ENCODE measurements around the gene PEA15.
A peak's percentile ranks its signal among the peaks of the same experiment; 100 is the strongest.

Gene PEA15, protein sequence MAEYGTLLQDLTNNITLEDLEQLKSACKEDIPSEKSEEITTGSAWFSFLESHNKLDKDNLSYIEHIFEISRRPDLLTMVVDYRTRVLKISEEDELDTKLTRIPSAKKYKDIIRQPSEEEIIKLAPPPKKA

GRCh38 chr1:160205242-160206035, at the start of gene PEA15:
Gene PEA15, plus strand, starts transcription at chr1:160205384. Its CDS starts 6,161 bp downstream, at chr1:160211545.
- DNase-seq = peak; percentile 58

DNA sequence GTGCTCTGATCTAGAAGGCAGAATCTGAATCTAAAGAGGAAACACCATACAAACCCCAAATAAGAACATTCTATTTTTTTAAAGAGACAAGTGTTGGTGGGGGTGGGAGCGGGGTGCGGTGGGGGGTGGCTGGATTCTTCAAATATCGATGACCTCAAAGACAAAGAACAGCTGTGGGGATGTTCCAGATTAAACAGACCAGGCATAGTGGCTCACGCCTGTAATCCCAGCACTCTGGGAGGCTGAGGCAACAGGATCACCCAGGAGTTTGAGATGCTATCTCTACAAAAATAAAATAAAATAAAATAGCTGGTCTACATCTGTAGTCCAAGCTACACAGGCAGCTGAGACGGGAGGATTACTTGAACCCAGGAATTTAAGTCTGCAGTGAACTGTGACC, 48.8 kb upstream of the PEA15 start:
- DNase-seq = no peak

DNA sequence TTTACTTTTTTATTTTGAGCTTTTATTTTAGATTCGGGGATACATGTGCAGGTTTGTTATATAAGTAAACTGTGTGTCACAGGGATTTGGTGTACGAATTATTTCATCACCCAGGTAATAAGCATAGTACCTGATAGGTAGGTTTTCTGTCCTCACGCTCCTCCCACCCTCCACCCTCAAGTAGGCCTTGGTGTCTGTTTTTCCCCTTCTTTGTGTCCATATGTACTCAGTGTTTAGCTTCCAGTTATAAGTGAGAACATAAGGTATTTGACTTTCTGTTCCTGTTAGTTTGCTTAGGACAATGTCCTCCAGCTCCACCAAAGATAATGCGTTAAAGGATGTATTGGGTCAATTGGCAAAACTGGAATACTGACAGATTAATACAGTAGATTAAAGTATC, 48.0 kb upstream of the PEA15 start:
- DNase-seq = no peak

GRCh38 chr1:160158031-160158430, 47.2 kb upstream of the PEA15 start:
- no peak for DNase-seq

DNA sequence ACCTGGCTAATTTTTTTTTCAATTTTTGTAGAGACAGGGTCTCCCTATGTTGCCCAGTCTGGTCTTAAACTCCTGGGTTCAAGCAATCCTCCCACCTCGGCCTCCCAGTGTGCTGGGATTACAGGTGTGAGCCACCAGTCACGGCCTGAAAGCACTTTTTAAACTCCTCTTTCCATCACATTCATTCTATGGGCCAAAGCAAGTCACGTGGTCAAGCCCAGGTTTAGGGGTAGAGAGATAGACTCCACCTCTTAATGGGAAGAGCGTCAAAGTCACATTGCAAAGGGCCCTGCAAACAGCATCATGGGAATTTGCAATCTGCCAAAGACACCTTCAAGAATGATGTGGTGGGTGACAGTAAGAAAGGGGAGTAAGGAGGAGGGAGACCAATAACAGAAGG, 46.6 kb upstream of the PEA15 start:
- no peak for DNase-seq

DNA sequence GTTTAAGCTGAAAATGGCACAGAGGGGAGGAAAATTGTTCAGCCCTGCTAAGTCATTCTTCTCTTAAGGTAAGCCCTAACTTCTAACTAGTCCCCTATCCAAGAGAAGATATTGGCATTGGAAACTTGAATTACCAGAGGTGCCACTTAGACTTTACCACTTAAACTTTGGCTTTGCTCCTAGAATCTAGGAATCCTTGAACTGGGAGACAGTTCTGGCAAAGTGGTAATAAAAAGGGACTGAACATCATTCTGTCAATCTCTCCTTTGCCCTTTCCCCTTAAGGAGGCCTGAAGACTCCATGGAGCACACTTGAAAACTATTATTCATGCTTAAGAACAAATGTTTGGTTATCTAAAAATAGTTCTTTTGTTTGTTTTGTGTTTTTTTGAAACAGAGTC, 45.3 kb upstream of the PEA15 start:
- no peak for DNase-seq

DNA sequence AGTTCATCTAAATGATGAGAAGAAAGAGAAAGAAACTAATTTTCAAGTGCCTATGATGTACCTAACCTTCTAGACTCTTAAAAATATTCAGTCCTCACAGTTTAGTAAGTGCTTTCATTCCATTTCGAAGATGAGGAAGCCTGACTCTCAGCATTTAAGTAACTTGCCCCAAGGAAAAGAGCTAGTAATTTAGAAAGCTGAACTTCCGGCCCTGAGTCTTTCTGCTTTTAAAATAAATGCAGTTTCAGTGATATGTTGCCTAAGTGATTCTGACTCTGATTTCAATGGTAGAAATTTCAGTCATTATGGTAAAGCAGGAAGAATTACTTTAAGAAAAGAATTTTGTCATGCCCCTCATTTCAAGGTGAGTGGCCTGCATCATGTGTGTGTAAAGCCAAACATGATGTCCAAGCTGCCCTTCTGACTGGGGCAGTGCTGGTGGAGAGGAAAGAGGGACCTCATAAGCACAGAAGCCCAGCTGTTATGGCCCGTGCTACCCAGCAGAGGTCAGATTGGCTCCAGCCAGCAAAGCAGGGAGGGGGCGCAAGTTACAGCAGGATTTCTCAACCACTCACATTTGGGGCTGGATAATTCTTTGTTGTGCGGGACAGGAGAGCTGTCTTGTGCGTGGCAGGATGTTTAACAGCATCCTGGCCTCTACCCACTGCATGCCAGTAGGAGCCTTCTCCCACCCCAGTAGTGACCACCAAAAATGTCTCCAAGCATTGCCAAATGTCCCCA, 43.0 kb upstream of the PEA15 start:
- DNase-seq = no peak

DNA sequence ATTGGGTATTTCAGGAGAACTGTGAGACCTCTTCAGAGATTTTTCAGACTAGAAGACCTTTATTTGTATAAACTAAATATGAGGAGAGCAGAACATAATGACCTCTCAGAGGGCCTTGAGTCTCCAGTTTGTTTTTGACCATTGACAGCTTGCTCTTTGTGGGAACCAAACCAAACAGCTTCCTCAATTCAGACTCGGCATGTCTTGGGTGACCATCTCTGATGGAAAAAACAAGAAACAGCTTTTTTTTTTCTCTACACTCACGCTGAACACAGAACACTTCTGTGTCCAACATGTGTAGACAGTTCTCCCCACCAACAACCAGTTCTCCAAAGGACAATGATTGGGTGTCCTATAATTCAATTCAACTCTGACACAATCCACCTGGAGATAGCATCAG, 42.3 kb upstream of the PEA15 start:
- DNase-seq = no peak

DNA sequence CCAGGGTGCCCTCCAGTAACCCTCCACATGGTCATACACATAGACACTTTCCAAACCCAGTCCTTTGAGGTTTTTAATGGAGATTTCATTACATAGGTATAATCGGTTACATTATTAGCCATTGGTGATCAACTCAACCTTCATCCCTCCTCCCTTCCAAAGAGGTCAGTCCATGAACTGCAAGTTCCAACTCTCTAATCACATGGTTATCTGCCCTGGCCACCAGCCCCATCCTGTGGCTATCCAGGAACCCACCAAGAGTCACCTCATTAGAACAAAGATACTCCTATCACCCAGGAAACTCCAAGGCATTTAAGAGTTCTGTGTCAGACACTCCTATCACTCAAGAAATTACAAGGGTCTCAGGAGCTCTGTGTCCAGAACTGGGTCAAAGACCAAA, 41.6 kb upstream of the PEA15 start:
- no peak for DNase-seq

DNA sequence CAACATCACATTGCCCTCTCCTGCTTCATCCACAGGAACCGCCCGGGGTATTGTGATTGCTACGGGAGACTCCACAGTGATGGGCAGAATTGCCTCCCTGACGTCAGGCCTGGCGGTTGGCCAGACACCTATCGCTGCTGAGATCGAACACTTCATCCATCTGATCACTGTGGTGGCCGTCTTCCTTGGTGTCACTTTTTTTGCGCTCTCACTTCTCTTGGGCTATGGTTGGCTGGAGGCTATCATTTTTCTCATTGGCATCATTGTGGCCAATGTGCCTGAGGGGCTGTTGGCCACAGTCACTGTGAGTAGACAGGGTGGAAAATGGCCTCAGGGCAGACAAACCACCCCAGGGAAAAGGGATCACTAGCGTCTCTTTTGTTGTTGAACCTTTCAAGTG, 41.1 kb upstream of the PEA15 start:
- DNase-seq = no peak

DNA sequence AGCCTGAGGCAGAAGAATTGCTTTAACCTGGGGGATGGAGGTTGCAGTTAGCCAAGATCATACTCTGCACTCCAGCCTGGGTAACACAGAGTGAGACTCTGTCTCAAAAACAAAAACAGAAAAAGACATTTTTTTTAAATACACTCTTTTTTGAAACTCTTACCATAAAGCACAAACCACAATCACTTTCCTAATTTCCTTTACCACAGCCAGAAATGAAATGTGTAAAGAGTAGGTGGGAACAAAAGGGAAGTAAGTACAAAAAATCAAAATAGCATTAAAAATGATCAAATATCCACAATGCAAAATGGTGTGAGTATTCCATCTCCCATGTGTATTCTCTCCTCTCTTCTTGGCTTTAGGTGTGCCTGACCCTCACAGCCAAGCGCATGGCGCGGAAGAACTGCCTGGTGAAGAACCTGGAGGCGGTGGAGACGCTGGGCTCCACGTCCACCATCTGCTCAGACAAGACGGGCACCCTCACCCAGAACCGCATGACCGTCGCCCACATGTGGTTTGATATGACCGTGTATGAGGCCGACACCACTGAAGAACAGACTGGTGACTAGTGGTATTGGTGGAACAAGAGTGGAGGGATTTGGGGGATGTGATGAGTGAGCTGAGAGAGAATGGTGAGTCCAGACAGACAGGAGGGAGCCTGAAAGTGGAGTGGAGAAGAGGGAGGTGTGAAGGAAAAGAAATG, 38.9 kb upstream of the PEA15 start:
- no peak for DNase-seq

GRCh38 chr1:160167056-160167455, 38.1 kb upstream of the PEA15 start:
- DNase-seq = no peak

DNA sequence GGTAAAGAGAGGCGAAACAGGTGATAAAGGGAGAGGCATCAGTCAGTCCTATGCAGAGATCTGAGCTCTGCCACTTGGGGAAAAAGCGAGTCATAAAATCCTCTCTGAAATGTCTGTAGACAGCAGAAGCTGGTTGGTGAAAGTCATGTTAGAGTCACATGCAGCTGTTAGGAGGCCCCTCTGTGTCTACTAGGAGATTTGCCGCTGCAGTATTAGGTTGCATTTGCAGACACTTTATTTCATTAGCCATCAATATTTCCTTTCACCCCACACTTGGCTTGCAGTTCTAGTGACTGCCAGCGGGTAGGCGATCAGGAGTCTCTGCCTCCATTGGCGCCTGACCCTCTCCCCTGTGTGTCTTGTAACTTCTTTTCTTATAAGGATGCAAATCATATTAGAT, 37.6 kb upstream of the PEA15 start:
- no peak for DNase-seq

GRCh38 chr1:160168016-160168415, 37.2 kb upstream of the PEA15 start:
- DNase-seq = no peak

GRCh38 chr1:160168609-160169369, 36.4 kb upstream of the PEA15 start:
- DNase-seq = no peak

GRCh38 chr1:160169553-160170399, 35.4 kb upstream of the PEA15 start:
- no peak for DNase-seq

- DNase-seq = no peak
These were observed 33.8 kb upstream of the PEA15 start for GRCh38 chr1:160171354-160171753.

DNA sequence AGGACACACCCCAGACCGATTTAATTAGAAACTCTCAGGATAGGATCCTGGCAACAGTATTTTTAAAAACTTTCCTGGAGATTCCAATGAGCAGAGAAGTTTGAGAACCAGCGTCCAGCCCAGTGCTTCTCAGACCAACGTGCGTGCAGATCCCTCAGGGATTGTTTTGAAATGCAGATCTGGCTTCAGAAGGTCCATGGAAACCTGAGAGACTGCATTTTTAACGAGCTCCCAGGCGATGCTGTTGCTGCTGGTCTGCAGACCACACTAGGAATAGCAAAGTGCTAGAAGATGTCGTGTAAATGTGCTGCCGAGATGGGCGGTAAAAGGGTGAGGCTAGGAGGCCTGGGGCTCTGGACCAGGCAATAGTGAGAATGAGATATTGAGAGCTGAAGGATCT, 33.2 kb upstream of the PEA15 start:
- DNase-seq = no peak

GRCh38 chr1:160177231-160177630, 28.0 kb upstream of the PEA15 start:
- no peak for DNase-seq

DNA sequence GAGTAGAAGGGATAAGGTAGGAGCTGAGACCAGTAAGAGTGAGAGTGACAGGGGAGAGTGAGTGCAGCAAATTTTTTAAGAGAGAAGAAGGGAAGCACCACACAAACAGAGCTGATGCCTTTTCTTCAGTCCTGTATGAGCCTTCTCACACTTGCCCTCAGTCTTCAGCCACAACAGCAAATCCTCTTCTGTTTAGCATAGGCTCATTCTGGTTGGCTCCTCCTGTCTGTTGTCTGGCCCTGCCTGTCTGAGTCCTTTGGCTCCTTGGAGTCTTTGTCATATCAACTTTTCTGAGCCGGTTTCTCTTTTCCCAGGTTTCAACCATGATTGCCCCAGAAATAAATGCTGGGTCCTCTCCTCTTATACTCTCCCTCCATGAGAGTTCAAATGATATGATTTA, 27.5 kb upstream of the PEA15 start:
- no peak for DNase-seq

- no peak for DNase-seq
These were observed 26.5 kb upstream of the PEA15 start for GRCh38 chr1:160178731-160179130.

GRCh38 chr1:160179336-160179735, 25.8 kb upstream of the PEA15 start:
- no peak for DNase-seq

Data from NK-92 treated with Interleukin-12 subunit alpha and Interleukin-12 subunit beta, amount 100 ng/mL, for 24 hours (cell line).